ENCODE results near the gene MFSD1.

The MFSD1 gene

DNA sequence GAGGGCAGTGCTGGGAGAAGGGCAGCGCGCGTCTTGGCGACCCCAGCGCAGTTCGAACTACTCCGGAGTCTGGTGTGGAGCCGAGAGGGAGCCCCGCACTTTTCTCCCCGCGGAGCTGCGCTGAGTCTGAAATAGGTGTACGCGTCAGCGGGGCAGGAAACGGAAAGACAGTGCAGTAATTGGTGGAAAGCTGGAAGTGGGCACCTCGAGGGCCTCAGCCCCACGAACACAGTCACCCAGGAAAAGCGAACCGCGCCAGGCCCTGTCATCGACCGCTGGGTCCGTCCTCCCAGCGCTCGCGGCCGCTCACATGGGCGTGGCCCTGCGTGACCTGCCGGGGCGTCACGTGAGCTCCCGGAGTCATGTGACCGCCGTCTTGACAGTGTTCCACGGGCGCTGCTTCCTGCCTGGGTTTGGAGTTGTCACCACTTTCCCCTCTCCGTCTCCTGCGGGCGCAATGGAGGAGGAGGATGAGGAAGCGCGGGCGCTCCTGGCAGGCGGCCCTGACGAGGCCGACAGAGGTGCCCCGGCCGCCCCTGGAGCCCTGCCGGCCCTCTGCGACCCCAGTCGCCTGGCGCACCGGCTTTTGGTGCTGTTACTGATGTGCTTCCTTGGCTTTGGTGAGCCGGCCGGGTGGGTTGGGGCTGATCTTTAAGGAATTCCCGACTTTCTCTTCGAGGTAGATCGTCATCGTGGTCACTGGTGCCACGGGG, at the start of gene MFSD1:
TSS of gene MFSD1 (plus strand) at position 359 of the 713 bp plus-strand sequence. CDS start at position 458, 99 bp downstream.
- H3K27me3 ChIP-seq (ENCODE audit: control insufficient read depth, insufficient read depth, low read length): peaks cover 39% of the 10 kb centered on the region
- peak within 1 kb of the TSS; percentile 93 for H3K4me3 ChIP-seq (ENCODE audit: low read depth, low read length)
- peak within 1 kb of the TSS; percentile 67 for H3K9ac ChIP-seq (ENCODE audit: low read length)
- no peaks in the 10 kb centered on the region for H3K9me3 ChIP-seq (ENCODE audit: control insufficient read depth, insufficient read depth, low read depth, low read length)
- 0 out of 2 replicates have a peak, but pooled peaks cover 5% of the 10 kb centered on the region for H3K4me1 ChIP-seq (ENCODE audit: control insufficient read depth, insufficient read depth, low read length)
- no peak within 1 kb of the TSS for H3K27ac ChIP-seq (ENCODE audit: low read depth, low read length)
- no peaks in the 10 kb centered on the region for H3K36me3 ChIP-seq (ENCODE audit: control insufficient read depth, insufficient read depth, low read length)

GRCh38 chr3:158753854-158754253, 48.0 kb upstream of the MFSD1 start:
- Histone ChIP-seq H3K9me3 (ENCODE audit: control insufficient read depth, insufficient read depth, low read depth, low read length) (no peaks in the 10 kb centered on the region), H3K36me3 (ENCODE audit: control insufficient read depth, insufficient read depth, low read length) (no peaks in the 10 kb centered on the region), H3K4me3 (ENCODE audit: low read depth, low read length) (no peak overlapping the region), H3K27me3 (ENCODE audit: control insufficient read depth, insufficient read depth, low read length) (no peaks in the 10 kb centered on the region), H3K9ac (ENCODE audit: low read length) (no peak overlapping the region), H3K4me1 (ENCODE audit: control insufficient read depth, insufficient read depth, low read length) (no peaks in the 10 kb centered on the region), H3K27ac (ENCODE audit: low read depth, low read length) (no peak overlapping the region)

- H3K4me3 ChIP-seq (ENCODE audit: low read depth, low read length): no peak overlapping the region
- no peak overlapping the region for H3K9ac ChIP-seq (ENCODE audit: low read length)
- no peaks in the 10 kb centered on the region for H3K4me1 ChIP-seq (ENCODE audit: control insufficient read depth, insufficient read depth, low read length)
- H3K36me3 ChIP-seq (ENCODE audit: control insufficient read depth, insufficient read depth, low read length): no peaks in the 10 kb centered on the region
- no peaks in the 10 kb centered on the region for H3K9me3 ChIP-seq (ENCODE audit: control insufficient read depth, insufficient read depth, low read depth, low read length)
- no peaks in the 10 kb centered on the region for H3K27me3 ChIP-seq (ENCODE audit: control insufficient read depth, insufficient read depth, low read length)
- H3K27ac ChIP-seq (ENCODE audit: low read depth, low read length): no peak overlapping the region
Measured at GRCh38 chr3:158755421-158755820, 46.4 kb upstream of the MFSD1 start.

DNA sequence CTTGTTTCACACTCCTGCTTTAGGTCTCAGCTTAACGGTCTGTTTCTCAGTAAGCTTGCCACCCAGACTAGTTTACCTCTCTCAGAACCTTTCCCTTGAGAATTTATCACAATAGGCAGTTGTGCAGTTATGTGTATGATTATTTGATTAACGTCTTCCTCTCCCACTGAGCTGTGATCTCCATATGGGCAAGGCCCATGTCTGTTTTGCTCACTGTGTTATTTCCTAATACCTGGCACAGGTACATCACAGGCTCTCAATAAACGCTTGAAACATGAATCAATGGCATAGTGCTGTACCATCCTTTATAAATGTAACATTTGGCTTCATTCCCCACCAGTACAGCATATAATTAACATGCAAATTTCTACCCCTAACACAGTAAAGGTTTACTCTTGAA, 40.5 kb upstream of the MFSD1 start:
- Histone ChIP-seq H3K4me1 (ENCODE audit: control insufficient read depth, insufficient read depth, low read length) (no peaks in the 10 kb centered on the region), H3K9me3 (ENCODE audit: control insufficient read depth, insufficient read depth, low read depth, low read length) (no peaks in the 10 kb centered on the region), H3K27me3 (ENCODE audit: control insufficient read depth, insufficient read depth, low read length) (no peaks in the 10 kb centered on the region), H3K27ac (ENCODE audit: low read depth, low read length) (no peak overlapping the region), H3K9ac (ENCODE audit: low read length) (no peak overlapping the region), H3K36me3 (ENCODE audit: control insufficient read depth, insufficient read depth, low read length) (no peaks in the 10 kb centered on the region), H3K4me3 (ENCODE audit: low read depth, low read length) (no peak overlapping the region)

DNA sequence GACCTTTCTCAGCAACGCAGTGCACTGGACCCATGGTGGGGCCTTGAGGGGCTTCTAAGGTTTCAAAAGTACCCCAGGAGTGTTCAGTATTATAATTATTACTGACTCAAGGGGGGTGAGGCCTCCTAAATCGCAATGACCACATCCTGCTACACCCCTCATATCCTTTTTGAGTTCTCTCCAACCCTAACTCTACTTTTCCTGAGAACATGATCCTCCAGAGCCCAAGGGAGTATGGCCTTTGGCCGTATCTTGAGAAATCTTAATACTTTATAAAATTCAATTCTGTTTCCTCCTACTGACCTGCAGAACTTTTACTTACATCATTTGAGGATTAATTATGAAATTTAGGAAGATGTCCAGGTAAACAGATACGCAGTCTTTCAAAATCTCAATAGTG, 39.2 kb upstream of the MFSD1 start:
- H3K27ac ChIP-seq (ENCODE audit: low read depth, low read length): no peak overlapping the region
- no peaks in the 10 kb centered on the region for H3K27me3 ChIP-seq (ENCODE audit: control insufficient read depth, insufficient read depth, low read length)
- no peak overlapping the region for H3K9ac ChIP-seq (ENCODE audit: low read length)
- H3K4me3 ChIP-seq (ENCODE audit: low read depth, low read length): no peak overlapping the region
- H3K36me3 ChIP-seq (ENCODE audit: control insufficient read depth, insufficient read depth, low read length): no peaks in the 10 kb centered on the region
- H3K4me1 ChIP-seq (ENCODE audit: control insufficient read depth, insufficient read depth, low read length): no peaks in the 10 kb centered on the region
- H3K9me3 ChIP-seq (ENCODE audit: control insufficient read depth, insufficient read depth, low read depth, low read length): no peaks in the 10 kb centered on the region

- Histone ChIP-seq H3K9me3 (ENCODE audit: control insufficient read depth, insufficient read depth, low read depth, low read length) (no peaks in the 10 kb centered on the region), H3K27me3 (ENCODE audit: control insufficient read depth, insufficient read depth, low read length) (no peaks in the 10 kb centered on the region), H3K36me3 (ENCODE audit: control insufficient read depth, insufficient read depth, low read length) (no peaks in the 10 kb centered on the region), H3K27ac (ENCODE audit: low read depth, low read length) (no peak overlapping the region), H3K4me1 (ENCODE audit: control insufficient read depth, insufficient read depth, low read length) (peaks cover 4% of the 10 kb centered on the region), H3K4me3 (ENCODE audit: low read depth, low read length) (no peak overlapping the region), H3K9ac (ENCODE audit: low read length) (no peak overlapping the region)
Measured at GRCh38 chr3:158763421-158763820, 38.4 kb upstream of the MFSD1 start.

- H3K9ac ChIP-seq (ENCODE audit: low read length): no peak overlapping the region
- H3K36me3 ChIP-seq (ENCODE audit: control insufficient read depth, insufficient read depth, low read length): no peaks in the 10 kb centered on the region
- no peak overlapping the region for H3K4me3 ChIP-seq (ENCODE audit: low read depth, low read length)
- no peaks in the 10 kb centered on the region for H3K9me3 ChIP-seq (ENCODE audit: control insufficient read depth, insufficient read depth, low read depth, low read length)
- H3K4me1 ChIP-seq (ENCODE audit: control insufficient read depth, insufficient read depth, low read length): peaks cover 10% of the 10 kb centered on the region
- no peak overlapping the region for H3K27ac ChIP-seq (ENCODE audit: low read depth, low read length)
- no peaks in the 10 kb centered on the region for H3K27me3 ChIP-seq (ENCODE audit: control insufficient read depth, insufficient read depth, low read length)
Measured at GRCh38 chr3:158765518-158766205, 36.2 kb upstream of the MFSD1 start.

DNA sequence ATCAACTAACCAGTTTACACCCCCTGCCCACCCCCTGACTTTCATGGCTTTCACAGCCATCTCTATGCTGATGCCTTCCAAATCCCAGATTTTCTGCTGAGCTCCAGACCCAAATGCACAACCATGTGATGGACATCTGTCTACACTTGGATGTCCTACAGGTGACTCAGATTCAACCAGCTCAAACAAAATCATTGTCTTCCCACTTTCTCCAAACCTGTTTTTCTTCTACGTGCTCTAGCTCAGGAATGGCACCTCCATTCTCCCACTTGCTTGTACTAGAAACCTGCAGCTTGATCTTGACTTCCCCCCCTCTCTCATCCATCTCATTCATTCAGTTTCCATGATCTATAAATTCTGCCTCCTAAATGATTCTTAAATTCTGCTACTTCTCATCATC, 35.5 kb upstream of the MFSD1 start:
- no peaks in the 10 kb centered on the region for H3K27me3 ChIP-seq (ENCODE audit: control insufficient read depth, insufficient read depth, low read length)
- no peaks in the 10 kb centered on the region for H3K36me3 ChIP-seq (ENCODE audit: control insufficient read depth, insufficient read depth, low read length)
- peaks cover 10% of the 10 kb centered on the region for H3K4me1 ChIP-seq (ENCODE audit: control insufficient read depth, insufficient read depth, low read length)
- H3K4me3 ChIP-seq (ENCODE audit: low read depth, low read length): no peak overlapping the region
- H3K27ac ChIP-seq (ENCODE audit: low read depth, low read length): no peak overlapping the region
- H3K9me3 ChIP-seq (ENCODE audit: control insufficient read depth, insufficient read depth, low read depth, low read length): no peaks in the 10 kb centered on the region
- no peak overlapping the region for H3K9ac ChIP-seq (ENCODE audit: low read length)

DNA sequence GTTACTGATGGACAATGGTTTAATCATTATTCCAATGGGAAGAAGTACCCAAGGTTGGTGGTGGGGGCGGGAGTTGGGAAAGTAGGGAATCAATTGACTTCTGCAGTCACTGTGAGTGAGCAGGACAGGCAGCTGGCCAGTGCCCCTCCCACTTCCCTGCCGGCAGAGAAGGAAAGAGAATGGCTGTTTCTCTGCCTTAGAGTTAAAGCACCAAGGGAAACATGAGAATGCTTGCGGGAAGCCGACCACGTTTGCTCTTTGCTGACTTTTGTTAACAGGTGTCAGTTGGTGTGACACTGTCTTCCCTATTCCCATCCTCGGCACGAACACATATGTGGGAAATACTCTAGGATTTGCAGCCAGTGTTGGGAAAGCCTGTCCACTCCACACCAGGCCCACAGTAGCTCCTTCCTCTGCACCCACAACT, 33.5 kb upstream of the MFSD1 start:
- Histone ChIP-seq H3K9ac (ENCODE audit: low read length) (no peak overlapping the region), H3K27me3 (ENCODE audit: control insufficient read depth, insufficient read depth, low read length) (no peaks in the 10 kb centered on the region), H3K27ac (ENCODE audit: low read depth, low read length) (no peak overlapping the region), H3K4me3 (ENCODE audit: low read depth, low read length) (no peak overlapping the region), H3K9me3 (ENCODE audit: control insufficient read depth, insufficient read depth, low read depth, low read length) (no peaks in the 10 kb centered on the region), H3K36me3 (ENCODE audit: control insufficient read depth, insufficient read depth, low read length) (no peaks in the 10 kb centered on the region), H3K4me1 (ENCODE audit: control insufficient read depth, insufficient read depth, low read length) (peaks cover 10% of the 10 kb centered on the region)

- Histone ChIP-seq H3K4me1 (ENCODE audit: control insufficient read depth, insufficient read depth, low read length) (peaks cover 10% of the 10 kb centered on the region), H3K9ac (ENCODE audit: low read length) (no peak overlapping the region), H3K27me3 (ENCODE audit: control insufficient read depth, insufficient read depth, low read length) (no peaks in the 10 kb centered on the region), H3K4me3 (ENCODE audit: low read depth, low read length) (no peak overlapping the region), H3K9me3 (ENCODE audit: control insufficient read depth, insufficient read depth, low read depth, low read length) (no peaks in the 10 kb centered on the region), H3K27ac (ENCODE audit: low read depth, low read length) (no peak overlapping the region), H3K36me3 (ENCODE audit: control insufficient read depth, insufficient read depth, low read length) (no peaks in the 10 kb centered on the region)
Measured at GRCh38 chr3:158768881-158769543, 32.8 kb upstream of the MFSD1 start.

- Histone ChIP-seq H3K9me3 (ENCODE audit: control insufficient read depth, insufficient read depth, low read depth, low read length) (no peaks in the 10 kb centered on the region), H3K9ac (ENCODE audit: low read length) (no peak overlapping the region), H3K27ac (ENCODE audit: low read depth, low read length) (no peak overlapping the region), H3K27me3 (ENCODE audit: control insufficient read depth, insufficient read depth, low read length) (no peaks in the 10 kb centered on the region), H3K36me3 (ENCODE audit: control insufficient read depth, insufficient read depth, low read length) (no peaks in the 10 kb centered on the region), H3K4me1 (ENCODE audit: control insufficient read depth, insufficient read depth, low read length) (peaks cover 10% of the 10 kb centered on the region), H3K4me3 (ENCODE audit: low read depth, low read length) (no peak overlapping the region)
Measured at GRCh38 chr3:158769549-158769948, 32.3 kb upstream of the MFSD1 start.
